NCI-H446 treated with DMSO at 0.1 percent for 48 hours (cell line): ENCODE results near the gene IKZF3.
"Not testable (repeated sequence)": the region's sequence is repeated elsewhere in the genome, so short reads cannot be mapped to it uniquely, and the experiment has no call there.

Experiments used
- DNase-seq: peaks from one replicate; lab custom pipeline; 2025; lab: John Stamatoyannopoulos, UW

Gene IKZF3

GRCh38 chr17:39863918-39864746 is at the start of gene IKZF3:
IKZF3 (minus strand) TSS chr17:39864312; CDS start chr17:39864126, 186 bp downstream.
- DNase-seq = no peak

GRCh38 chr17:39908789-39909352 is 44.8 kb upstream of the IKZF3 start:
- DNase-seq = no peak

- DNase-seq = no peak
These were observed 40.8 kb upstream of the IKZF3 start for GRCh38 chr17:39904990-39905288.

DNA sequence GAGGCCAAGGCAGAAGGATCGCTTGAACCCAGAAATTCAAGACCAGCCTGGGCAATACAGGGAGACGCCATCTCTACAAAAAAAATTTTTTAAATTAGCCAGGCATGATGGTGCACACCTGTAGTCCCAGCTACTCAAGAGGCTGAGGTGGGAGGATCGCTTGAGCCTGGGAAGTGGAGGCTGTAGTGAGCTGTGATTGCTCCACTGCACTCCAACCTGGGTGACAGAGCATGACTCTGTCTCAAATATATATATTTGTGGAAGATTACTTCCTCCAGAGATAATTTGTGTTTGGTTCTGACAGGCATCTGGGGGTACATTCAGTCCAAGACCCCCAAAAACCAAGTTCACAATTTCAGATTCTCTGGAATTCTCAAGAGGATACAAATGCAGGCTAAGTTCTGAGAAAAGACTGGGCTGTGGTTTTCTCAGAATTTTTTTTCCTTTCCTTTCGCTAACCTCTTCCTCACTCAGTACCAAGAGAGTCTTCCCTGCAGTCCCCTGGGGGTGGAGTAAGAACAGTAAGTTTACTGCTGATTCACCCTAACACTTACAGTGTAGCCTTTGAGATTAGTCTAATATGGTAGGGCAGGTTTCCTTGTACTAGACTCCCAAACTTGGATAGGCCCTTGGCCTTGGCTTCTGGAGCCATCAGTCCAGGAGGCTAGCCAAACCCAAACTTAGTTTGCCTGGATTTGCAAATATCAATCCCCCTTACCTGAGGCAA is 39.2 kb upstream of the IKZF3 start:
- DNase-seq = no peak

DNA sequence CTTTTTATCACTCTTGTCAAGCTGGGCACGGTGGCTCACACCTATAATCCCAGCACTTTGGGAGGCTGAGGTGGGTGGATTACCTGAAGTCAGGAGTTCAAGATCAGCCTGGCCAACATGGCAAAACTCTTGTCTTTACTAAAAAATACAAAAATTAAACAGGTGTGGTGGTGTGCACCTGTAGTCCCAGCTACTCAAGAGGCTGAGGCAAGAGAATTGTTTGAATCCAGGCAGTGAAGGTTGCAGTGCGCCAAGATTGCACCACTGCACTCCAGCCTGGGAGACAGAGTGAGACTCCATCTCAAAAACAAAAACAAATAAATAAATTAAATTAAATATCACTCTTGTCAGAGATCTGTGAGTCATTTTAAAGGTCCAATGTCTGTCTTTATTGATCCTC is 37.9 kb upstream of the IKZF3 start:
- DNase-seq = not testable (repeated sequence)

GRCh38 chr17:39899215-39899614 is 35.1 kb upstream of the IKZF3 start:
- DNase-seq = no peak

DNA sequence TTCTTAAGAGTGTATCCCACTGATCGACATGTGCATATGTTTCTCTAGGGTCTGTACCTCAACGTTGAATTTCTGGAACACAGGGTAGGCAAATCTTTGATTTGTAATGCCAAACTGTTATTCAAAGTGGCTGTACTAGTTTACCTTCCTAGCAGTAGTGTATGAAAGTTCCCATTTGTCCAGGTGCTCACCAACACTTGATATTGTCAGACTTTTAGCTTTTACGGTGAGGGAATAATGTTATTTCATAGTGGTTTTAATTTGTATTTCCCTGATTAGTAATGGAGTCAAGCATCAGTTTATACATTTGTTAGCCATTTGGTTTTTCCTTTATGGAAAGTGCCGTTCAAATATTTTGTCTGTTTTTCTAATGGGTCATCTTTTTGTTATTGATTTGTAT is 34.0 kb upstream of the IKZF3 start:
- DNase-seq = no peak

DNA sequence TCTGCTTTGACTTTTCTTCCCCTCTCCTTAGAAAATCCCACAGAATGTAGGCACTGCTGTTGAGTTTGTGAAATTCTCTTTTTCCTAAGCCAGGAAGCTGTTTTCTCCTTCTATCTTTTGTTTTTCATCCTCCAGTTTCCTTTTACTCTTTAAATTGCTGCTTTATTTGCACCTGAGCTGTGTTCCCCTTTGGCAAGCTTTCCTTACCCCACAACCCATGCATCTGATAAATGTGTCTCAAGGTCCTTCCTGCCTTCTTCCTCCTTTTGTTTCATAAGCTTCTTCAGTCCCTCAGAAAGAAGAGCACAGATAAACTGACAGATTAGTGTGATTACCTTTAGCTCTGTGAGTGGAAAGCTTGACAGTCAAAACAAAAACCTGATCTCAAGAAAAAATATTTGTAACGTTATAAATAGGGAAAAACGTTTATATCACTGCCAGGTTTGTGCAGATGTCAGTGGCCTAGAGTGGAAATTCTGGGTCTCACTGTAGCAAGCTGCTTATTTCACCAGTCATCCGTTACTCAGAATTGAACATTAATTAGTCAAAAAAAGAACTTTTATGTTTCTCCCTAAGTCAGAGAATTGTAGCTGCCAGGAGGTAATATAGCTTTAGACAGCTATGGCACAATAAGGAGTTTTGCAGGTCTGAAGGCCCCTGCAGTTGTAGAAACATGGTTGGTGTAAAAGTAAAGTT is 30.7 kb upstream of the IKZF3 start:
- DNase-seq = no peak

DNA sequence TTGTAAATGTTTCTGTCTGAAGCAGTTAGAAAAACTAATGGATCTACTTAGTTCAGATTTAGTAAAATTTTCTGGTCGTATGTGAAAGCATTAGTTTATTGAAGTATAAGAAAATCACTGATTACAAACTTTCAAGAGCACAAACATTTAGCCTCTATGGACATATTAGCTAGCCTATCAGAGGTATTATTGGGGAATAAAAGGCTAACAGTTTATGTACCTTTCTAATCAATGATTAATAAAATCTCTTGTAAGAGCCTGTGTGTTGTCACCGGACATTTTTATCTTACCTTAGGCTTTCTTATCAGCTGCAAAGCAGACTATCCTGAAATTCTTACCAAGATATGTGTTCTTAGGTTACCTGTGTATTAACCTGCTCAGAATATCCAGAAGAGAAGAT is 25.1 kb upstream of the IKZF3 start:
- no peak for DNase-seq

GRCh38 chr17:39887078-39887477 is 23.0 kb upstream of the IKZF3 start:
- no peak for DNase-seq

DNA sequence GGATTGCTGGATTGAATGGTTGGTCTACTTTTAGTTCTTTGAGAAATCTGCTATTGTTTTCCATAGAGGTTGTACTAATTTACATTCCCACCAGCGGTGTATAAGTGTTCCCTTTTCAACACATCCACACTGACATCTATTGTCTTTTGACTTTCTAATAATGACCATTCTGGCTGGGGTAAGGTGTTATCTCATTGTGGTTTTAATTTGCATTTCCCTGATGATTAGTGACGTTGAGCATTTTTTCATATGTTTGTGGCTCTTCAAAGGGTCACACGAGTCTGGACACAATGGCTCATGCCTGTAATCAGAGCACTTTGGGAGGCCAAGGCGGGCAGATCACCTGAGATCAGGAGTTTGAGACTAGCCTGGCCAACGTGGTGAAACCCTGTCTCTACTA is 22.0 kb upstream of the IKZF3 start:
- DNase-seq = not testable (repeated sequence)

DNA sequence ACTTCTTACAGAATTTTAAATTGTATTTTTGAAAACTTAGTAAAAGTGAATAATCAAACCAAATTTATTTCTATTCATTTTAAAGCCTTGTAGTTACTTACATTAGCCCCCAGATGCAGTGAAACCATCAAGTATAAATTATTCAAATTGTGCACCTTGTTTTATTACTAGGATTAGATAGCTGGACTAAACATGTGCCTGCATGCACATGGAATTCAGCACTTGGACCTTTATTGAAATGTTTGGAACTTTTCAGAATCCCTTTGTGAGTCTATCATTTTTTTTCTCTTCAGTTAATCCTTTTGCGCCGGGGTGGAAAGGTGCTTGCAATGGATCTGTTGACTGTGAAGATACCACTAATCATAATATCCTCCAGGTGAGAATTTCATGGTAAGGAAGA is 8.6 kb upstream of the IKZF3 start:
- DNase-seq = no peak

DNA sequence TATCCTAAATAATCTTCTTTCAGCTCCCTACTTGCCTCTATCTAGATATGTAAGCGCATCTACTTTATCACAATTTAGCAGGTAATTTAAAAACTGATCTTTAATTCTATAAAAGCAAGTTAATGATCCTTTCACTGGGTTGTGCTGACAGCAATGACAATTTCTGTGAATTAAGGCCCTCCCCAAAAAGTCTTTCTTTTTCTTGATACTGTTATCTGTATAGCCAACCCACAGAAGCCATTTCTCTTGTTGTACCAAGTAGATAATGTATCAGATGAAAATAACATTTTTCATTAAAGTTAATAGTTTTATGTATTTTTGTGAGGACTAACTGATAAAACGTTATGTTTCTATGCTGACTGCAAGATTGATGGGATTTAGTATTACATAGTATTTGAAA is 7.7 kb upstream of the IKZF3 start:
- no peak for DNase-seq

DNA sequence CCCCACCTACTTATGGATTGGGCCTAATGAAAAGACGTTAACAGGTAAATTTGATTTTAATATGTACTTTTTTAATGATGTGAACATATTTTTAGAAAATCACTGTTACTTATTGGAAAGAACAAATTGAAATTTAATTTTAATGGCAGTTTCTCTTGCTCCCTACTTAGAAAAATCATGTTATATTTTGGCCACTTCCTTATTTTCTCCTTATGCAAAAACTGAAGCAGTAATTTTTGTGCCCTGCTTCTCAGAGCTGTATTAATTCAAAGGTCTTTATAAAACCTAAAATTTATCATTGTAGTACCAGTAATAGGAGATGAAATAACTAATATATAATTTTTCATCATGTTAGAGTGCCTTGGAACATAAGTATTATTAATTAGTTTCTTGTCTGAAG is 6.7 kb upstream of the IKZF3 start:
- no peak for DNase-seq

DNA sequence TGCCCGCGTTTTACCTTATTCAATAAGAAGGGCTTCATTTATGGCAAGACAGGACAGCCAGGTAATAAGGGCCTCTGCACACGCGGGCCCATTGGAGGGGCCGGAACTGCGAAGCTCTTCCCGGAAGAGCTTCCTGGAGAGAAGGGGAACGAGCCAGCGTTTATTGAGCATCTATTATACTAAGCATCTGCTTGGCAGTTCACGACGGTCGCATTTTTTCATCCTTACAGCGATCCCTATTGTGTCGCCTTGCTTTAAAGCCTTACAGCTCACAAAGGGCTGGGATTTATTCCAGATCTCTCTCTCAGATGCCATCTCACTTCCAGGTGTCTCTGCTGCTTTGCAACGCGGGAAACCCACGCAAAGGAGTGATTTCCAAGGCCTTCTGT is 4.4 kb upstream of the IKZF3 start:
- no peak for DNase-seq

DNA sequence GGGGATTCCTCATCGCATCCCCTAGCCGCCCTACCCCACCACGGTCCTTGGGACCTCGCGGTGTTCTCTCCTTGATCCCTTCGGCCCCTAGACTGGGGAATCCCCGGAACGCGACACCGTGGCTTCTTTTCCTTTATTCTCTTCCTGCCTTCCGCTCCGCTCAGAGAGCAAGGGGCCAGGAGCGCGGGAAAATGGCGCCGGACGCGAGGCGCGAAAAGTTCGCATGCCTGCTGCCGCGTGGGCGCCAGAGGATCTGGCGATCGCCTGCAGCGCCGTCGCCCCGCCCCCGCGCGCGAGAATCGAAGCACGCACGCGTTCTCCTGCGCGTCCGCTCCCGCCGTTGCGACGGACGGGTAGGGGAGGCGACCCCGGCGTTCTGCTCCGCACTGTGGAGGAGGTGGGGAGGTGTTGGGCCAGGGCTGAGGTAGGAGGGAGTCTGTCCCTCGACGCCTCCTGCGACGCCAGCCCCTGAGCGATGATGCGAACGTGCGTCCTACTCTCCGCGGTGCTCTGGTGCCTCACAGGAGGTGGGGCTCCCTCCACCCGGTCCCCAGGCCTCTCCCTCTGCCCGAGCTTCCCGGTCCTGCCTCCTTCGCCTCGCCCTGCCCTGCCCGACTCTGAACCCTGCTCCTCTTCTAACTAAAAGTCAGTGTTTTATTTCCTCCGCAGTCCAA is 3.9 kb upstream of the IKZF3 start, which contains the start of gene ZPBP2:
ZPBP2 (plus strand) TSS at position 323 of the 674 bp plus-strand sequence; CDS start at position 476, 153 bp downstream.
- no peak for DNase-seq

DNA sequence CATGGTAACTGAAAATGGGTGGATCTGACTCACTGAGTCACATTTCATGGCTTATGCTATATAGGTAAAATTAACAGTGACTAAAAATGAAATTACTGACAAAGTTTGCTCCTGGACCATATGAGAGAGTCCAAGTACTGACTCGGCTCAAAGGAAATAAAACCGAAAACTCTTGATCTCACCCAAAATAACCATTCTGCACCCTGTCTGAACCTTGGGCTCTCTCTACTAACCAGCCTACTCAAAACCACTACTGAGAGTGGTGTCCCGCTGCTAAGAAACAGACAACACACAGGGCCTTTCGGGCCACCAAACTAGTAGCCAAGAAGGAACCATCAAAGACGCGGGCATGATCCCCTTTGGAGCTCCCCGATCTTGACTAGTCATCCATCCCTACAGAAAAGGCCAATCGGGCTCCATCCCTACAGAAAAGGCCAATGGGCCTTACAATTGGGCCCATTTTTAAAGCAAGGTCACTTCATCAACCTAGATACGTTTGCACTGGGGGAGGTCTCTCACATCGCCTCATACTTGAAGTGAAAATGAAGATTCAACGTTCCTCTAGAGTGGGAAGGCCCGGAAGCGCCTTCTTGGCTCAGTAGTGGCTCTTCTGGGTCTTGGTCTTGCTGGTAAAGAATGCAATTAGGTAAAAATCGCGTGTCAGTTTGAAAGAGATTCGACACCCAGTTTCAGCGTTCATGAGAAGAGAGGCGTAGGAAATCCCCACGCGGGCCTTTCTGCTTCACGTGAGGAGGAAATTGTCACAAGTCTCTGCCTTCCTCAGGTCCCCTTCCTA is 3.2 kb upstream of the IKZF3 start:
- no peak for DNase-seq

GRCh38 chr17:39866013-39866730 is 2.1 kb upstream of the IKZF3 start:
- no peak for DNase-seq

GRCh38 chr17:39863244-39863917 is 731 bp downstream of the IKZF3 start:
- DNase-seq = no peak

DNA sequence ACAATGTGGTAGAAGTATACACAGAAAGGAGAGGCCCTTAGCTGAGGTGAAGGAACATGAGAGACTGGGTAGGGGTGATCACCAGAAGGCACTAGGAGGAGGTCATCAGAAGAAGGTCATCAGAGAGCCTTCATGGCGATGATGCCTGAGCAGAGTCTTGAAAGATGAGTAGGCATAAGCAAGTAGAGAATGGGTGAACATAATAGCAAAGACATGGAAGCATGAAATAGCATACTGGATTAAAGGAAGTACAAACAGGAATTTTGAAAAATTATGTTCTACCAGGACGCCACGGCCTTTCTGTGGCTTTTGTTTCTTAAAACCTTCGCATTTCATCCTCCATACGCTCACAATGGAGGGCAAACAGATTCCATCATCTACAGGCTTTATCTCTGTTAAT is 2.9 kb downstream of the IKZF3 start:
- no peak for DNase-seq
